Measurements from ENCODE around the gene ZNF432. TPM values are rescaled to one million over a fixed set of nuclear protein-coding genes. Genes with fewer than 3 reads are reported as not detected.
"Not testable (repeated sequence)": the region's sequence is repeated elsewhere in the genome, so short reads cannot be mapped to it uniquely, and the experiment has no call there.

Gene ZNF432
- 1 to 10 TPM in 2 of 3 donors, under 1 TPM in 1; 0.31 to 9.2 (median 3.6) TPM for polyA plus RNA-seq

DNA sequence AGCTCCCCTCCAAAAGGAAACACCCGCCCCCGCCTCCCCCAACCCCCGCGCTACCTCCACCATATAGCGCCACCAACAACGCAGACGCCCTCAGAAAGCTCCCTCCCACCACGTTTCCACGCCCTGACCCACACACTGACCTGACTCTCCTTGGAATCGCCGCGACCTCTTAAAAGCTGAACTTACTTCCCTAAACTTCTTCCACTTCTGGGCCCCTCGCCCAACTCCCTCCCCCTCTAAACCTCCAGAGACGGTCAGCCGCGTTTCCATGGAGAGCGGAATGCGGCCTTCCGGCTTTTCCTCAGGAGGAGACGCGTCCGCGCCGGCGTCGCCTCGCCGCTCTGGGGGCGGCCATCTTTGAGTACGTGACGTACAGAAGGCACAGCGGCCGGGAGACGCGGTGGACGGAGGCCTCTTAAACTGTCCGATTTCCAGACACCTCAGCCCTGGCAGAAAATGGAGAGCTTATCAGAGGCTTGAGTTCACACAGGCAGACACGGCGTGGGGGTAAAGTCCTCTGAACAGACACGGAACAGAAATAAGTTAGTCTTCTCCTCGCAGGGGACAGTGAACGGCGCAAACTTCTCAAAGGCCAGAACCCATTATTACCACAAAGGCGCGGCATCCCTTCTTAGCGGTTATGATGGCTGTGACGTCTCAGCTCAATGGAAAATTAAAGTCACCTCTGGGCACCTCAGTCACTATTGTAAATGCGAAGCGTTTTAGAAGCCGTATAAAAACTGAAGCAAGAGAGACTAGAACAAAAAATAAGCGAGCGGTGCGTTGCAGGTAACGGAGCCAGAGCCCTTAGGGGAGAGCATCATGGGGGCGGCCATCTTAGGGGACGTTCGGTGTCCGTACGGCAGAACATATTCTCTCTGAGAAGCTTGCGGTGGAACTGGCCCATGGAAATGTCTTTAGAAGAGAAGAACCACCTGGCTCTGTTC lies at the start of gene ZNF432:
Gene ZNF432 (minus strand): TSS at position 284 of the 947 bp plus-strand sequence. CDS start 1,970 bp downstream, outside the sequence.
- Mint-ChIP-seq H3K27me3 (ENCODE audit: low read depth in 3 of 3) (peaks cover 5 to 14% (median 12%) of the 10 kb centered on the region in 3 donors), H3K27ac (peak within 1 kb of the TSS; percentile 98 to 100 (median 99)), H3K36me3 (peaks cover 39 to 45% (median 39%) of the 10 kb centered on the region in 3 donors), H3K4me1 (peaks cover 26 to 47% of the 10 kb centered on the region in 2 donors), H3K4me3 (peak within 1 kb of the TSS; percentile 95 to 99 (median 96)), H3K9me3 (peaks cover 11 to 31% (median 21%) of the 10 kb centered on the region in 6 donors)
- peak; percentile 86 to 87 (median 86) for DNase-seq

GRCh38 chr19:52096416-52096815 lies 47.8 kb upstream of the ZNF432 start:
- H3K36me3 Mint-ChIP-seq: peaks cover 21 to 37% (median 22%) of the 10 kb centered on the region in 3 donors
- not testable (repeated sequence) for H3K27me3 Mint-ChIP-seq (ENCODE audit: low read depth in 3 of 3); DNase-seq
- H3K4me3 Mint-ChIP-seq: peak overlapping the region; percentile 94 to 100 (median 99)
- H3K27ac Mint-ChIP-seq: peak overlapping the region in 1 of 6 donors; percentile 95
- H3K9me3 Mint-ChIP-seq: peaks cover 6 to 29% (median 17%) of the 10 kb centered on the region in 6 donors
- peaks cover 39 to 49% of the 10 kb centered on the region in 2 donors for H3K4me1 Mint-ChIP-seq

DNA sequence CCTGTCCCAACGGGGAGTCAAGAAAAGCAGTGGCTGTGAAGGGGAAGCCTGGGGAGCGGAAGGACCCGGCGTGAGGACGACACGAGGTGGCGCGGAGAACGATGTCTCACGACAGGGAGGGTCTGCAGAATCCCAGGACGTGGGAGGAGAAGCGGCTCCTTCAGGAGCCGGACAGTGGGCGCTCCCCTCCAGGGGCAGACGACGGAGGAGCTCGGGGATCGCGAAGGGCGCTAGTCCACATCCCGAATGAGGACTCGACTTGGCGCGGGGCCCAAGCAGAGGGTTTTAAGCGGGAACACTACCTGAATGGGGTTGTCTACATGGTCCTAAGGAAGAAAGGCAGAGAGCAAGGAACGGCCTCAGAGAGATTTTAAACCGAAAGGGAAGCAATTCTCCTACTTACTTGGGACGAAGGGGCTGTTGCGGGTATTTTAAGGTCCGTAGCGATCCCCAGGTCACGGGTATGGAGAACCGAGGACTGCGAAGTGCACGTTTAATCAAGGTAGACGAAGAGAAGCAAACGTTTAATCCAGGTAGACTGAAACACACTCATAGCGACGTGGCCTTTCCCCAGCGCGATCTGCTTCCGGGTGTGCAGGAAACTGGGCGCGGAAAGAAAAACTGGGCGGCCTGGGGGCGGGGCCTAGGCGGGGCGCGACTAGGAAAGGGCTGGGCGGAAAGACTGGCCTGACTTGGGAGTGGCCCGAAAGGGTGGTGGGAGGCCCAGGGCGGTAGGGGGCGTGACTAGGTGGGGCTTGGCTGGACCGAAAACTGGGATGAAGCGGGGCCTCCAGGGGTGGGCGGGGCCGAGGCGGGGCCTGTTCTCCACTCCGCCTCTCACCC lies 46.8 kb upstream of the ZNF432 start, which contains the start of gene ZNF841:
Gene ZNF841 (minus strand): TSS at position 594 of the 843 bp plus-strand sequence. CDS start 10,964 bp downstream, outside the sequence.
- Mint-ChIP-seq H3K27ac (peak within 1 kb of the TSS; percentile 95 to 99 (median 96)), H3K9me3 (peaks cover 10 to 35% (median 17%) of the 10 kb centered on the region in 6 donors), H3K36me3 (peaks cover 29 to 48% (median 32%) of the 10 kb centered on the region in 3 donors), H3K4me1 (peaks cover 47 to 59% of the 10 kb centered on the region in 2 donors), H3K4me3 (peak within 1 kb of the TSS; percentile 94 to 100 (median 99)), H3K27me3 (ENCODE audit: low read depth in 3 of 3) (peaks cover 0 to 8% (median 3%) of the 10 kb centered on the region in 3 donors)
- peak; percentile 83 to 86 (median 86) for DNase-seq

DNA sequence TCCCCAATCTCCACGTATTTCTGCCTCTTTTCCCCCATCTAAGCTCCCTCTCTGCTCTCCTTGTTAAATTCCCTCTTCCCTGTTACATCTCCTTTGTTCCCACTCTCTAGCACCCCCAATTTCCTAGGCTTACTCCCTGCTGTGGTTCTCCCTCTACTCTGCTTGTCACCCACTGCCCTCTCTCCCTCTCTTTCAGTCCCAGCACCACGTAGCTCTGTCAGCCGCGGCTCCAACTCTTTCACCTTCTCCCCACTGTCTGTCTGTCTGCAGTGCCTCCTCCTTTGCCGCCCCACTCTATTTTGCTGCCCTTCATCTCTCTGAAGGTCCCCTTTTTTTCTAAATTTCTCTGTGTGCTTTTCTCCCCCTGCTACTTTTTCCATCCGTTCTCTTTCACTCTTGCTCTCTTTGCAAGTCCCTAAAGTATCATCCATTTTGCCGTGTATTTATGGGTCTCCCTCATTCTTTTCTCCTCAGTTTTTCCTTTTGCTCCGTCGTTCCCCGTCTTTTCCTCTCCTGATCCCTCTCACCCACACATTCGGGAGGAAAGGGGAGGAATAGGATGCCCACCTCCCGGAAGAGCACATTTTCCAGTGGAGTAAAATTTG lies 46.0 kb upstream of the ZNF432 start:
- Mint-ChIP-seq H3K9me3 (peaks cover 9 to 35% (median 15%) of the 10 kb centered on the region in 6 donors), H3K27ac (peak overlapping the region; percentile 95 to 99 (median 96)), H3K27me3 (ENCODE audit: low read depth in 3 of 3) (peaks cover 0 to 13% (median 3%) of the 10 kb centered on the region in 3 donors), H3K4me3 (peak overlapping the region; percentile 94 to 100 (median 99)), H3K36me3 (peaks cover 33 to 55% (median 40%) of the 10 kb centered on the region in 3 donors), H3K4me1 (peaks cover 53 to 67% of the 10 kb centered on the region in 2 donors)
- DNase-seq: peak in 1 of 3 donors; percentile 5

- DNase-seq: no peak
- peaks cover 3 to 21% (median 7%) of the 10 kb centered on the region in 6 donors for H3K9me3 Mint-ChIP-seq
These were observed 37.8 kb upstream of the ZNF432 start for GRCh38 chr19:52086481-52086880.

DNA sequence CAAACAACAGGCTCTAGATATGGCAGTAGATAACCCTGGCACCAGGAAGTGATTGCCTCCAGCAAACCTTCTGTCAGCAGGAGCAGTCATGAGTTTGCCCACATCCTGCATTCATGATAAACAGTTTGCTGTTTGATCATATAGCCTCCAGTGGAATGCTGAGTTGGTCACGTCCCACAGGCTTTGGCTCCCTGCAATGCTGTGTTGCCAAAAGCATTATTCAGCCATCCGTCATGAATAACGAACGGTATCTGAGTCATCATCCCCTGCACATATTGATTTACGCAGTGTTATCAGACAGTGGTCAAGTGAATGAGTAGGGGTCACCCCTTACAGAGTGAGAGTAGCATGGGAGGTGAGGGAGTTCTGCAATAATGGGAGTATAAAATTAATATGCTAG lies 21.9 kb upstream of the ZNF432 start:
- H3K36me3 Mint-ChIP-seq: peaks cover 90 to 100% (median 98%) of the 10 kb centered on the region in 3 donors

More at GRCh38 chr19:52086481-52086880, 37.8 kb upstream of the ZNF432 start:
- Mint-ChIP-seq H3K4me1 (peaks cover 35 to 76% of the 10 kb centered on the region in 2 donors), H3K4me3 (no peak overlapping the region), H3K27ac (peak overlapping the region in 1 of 6 donors; percentile 46), H3K27me3 (ENCODE audit: low read depth in 3 of 3) (peaks cover 0 to 16% (median 0%) of the 10 kb centered on the region in 3 donors), H3K36me3 (peaks cover 80 to 99% (median 95%) of the 10 kb centered on the region in 3 donors)

DNA sequence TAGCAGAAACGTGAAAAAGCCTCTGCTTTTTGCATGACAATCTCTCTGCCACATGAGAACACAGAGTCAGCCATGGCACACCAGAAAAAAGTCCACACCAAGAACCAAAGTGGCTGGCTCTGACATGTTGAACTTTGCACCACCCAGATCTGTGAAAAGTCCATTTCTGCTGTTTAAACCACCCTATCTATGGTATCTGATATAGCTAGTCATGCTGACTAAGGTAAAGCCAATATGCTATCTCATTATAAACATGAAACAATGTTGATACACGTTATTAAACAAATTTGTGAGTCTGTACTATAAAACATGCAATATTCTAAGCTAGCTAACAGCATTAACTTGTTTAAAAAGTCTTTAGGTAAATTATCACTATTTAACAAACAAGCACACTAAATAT lies 21.0 kb upstream of the ZNF432 start:
- no peak for DNase-seq
- peaks cover 0 to 9% (median 2%) of the 10 kb centered on the region in 3 donors for H3K27me3 Mint-ChIP-seq (ENCODE audit: low read depth in 3 of 3)
- peaks cover 67 to 98% (median 97%) of the 10 kb centered on the region in 6 donors for H3K9me3 Mint-ChIP-seq
- peaks cover 7 to 30% of the 10 kb centered on the region in 2 donors for H3K4me1 Mint-ChIP-seq
- peaks cover 87 to 100% (median 97%) of the 10 kb centered on the region in 3 donors for H3K36me3 Mint-ChIP-seq
- no peak overlapping the region for H3K27ac Mint-ChIP-seq
- H3K4me3 Mint-ChIP-seq: no peak overlapping the region

More for the DNA sequence above, 21.9 kb upstream of the ZNF432 start:
- no peak for DNase-seq
- H3K27me3 Mint-ChIP-seq (ENCODE audit: low read depth in 3 of 3): peaks cover 0 to 7% (median 2%) of the 10 kb centered on the region in 3 donors
- H3K9me3 Mint-ChIP-seq: peaks cover 65 to 98% (median 97%) of the 10 kb centered on the region in 6 donors
- H3K4me1 Mint-ChIP-seq: peaks cover 7 to 30% of the 10 kb centered on the region in 2 donors
- H3K27ac Mint-ChIP-seq: no peak overlapping the region
- no peak overlapping the region for H3K4me3 Mint-ChIP-seq

GRCh38 chr19:52066258-52066863 lies 17.7 kb upstream of the ZNF432 start:
- no peak overlapping the region for H3K4me3 Mint-ChIP-seq

GRCh38 chr19:52065399-52065798 lies 16.8 kb upstream of the ZNF432 start:
- DNase-seq: no peak
- peak overlapping the region in 1 of 5 donors; percentile 27 for H3K4me3 Mint-ChIP-seq
- H3K4me1 Mint-ChIP-seq: peaks cover 2 to 9% of the 10 kb centered on the region in 2 donors
- H3K27ac Mint-ChIP-seq: no peak overlapping the region
- H3K36me3 Mint-ChIP-seq: peaks cover 54 to 76% (median 73%) of the 10 kb centered on the region in 3 donors
- peaks cover 2 to 10% (median 2%) of the 10 kb centered on the region in 3 donors for H3K27me3 Mint-ChIP-seq (ENCODE audit: low read depth in 3 of 3)
- H3K9me3 Mint-ChIP-seq: peaks cover 58 to 98% (median 95%) of the 10 kb centered on the region in 6 donors

More at GRCh38 chr19:52066258-52066863, 17.7 kb upstream of the ZNF432 start:
- Mint-ChIP-seq H3K27me3 (ENCODE audit: low read depth in 3 of 3) (peaks cover 2 to 10% (median 2%) of the 10 kb centered on the region in 3 donors), H3K9me3 (peaks cover 60 to 98% (median 95%) of the 10 kb centered on the region in 6 donors), H3K27ac (no peak overlapping the region), H3K36me3 (peaks cover 60 to 79% (median 78%) of the 10 kb centered on the region in 3 donors), H3K4me1 (peaks cover 7 to 19% of the 10 kb centered on the region in 2 donors)
- no peak for DNase-seq

- H3K36me3 Mint-ChIP-seq: peaks cover 39 to 66% (median 47%) of the 10 kb centered on the region in 3 donors
- peak overlapping the region in 1 of 5 donors; percentile 27 for H3K4me3 Mint-ChIP-seq
- peaks cover 47 to 93% (median 87%) of the 10 kb centered on the region in 6 donors for H3K9me3 Mint-ChIP-seq
These were observed 7.8 kb upstream of the ZNF432 start for GRCh38 chr19:52056480-52056879.

DNA sequence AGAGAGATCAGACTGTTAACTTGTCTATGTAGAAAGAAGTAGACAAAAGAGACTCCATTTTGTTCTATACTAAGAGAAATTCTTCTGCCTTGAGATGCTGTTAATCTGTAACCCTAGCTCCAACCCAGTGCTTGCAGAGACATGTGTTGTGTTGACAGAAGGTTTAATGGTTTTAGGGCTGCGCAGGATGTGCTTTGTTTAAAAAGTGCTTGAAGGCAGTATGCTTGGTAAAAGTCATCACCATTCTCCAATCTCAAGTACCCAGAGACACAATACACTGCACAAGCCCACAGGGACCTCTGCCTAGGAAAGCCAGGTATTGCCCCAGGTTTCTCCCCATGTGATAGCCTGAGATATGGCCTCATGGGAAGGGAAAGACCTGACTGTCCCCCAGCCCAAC lies 3.1 kb upstream of the ZNF432 start:
- Mint-ChIP-seq H3K9me3 (peaks cover 18 to 53% (median 48%) of the 10 kb centered on the region in 6 donors), H3K27me3 (ENCODE audit: low read depth in 3 of 3) (peaks cover 5 to 23% (median 12%) of the 10 kb centered on the region in 3 donors), H3K4me1 (peaks cover 24 to 35% of the 10 kb centered on the region in 2 donors), H3K36me3 (peaks cover 27 to 43% (median 41%) of the 10 kb centered on the region in 3 donors)
- not testable (repeated sequence) for H3K27ac Mint-ChIP-seq, H3K4me3 Mint-ChIP-seq, DNase-seq

More at GRCh38 chr19:52056480-52056879, 7.8 kb upstream of the ZNF432 start:
- DNase-seq; H3K27ac Mint-ChIP-seq; H3K4me1 Mint-ChIP-seq; H3K27me3 Mint-ChIP-seq (ENCODE audit: low read depth in 3 of 3): not testable (repeated sequence)

DNA sequence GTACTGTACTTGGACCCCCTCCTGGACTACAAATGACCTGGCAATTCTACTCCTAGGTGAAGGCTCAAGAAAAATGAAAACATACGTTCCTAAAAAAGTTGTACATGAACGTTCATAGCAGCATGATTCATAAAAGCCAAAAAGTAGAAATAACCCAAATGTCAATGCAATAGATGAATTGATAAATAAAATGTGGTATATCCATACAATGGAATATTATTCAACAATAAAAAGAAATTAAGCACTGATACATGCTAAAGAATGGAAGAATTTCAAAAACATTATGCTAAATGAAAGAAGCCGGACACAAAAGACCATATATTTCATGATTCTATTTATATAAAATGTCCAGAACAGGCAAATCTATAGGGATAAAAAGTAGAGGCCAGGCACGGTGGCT lies 9.5 kb downstream of the ZNF432 start:
- H3K4me3 Mint-ChIP-seq: no peak overlapping the region

More for the DNA sequence above, 9.5 kb downstream of the ZNF432 start:
- Mint-ChIP-seq H3K4me1 (no peaks in the 10 kb centered on the region), H3K27ac (no peak overlapping the region), H3K36me3 (peaks cover 83 to 96% (median 94%) of the 10 kb centered on the region in 3 donors), H3K9me3 (peaks cover 37 to 72% (median 60%) of the 10 kb centered on the region in 6 donors), H3K27me3 (ENCODE audit: low read depth in 3 of 3) (peaks cover 0 to 2% (median 1%) of the 10 kb centered on the region in 3 donors)
- no peak for DNase-seq
